HG02973 (cell line): Measurements from ENCODE around the gene ISG20L2.

Experiments used
- ATAC-seq: cut with Tn5 transposase; IDR thresholded peaks from one replicate; pipeline ENCODE4 v1.9.1; 2021; ENCODE audit warnings: moderate library complexity; ENCODE audit not compliant: unreplicated experiment

The ISG20L2 gene

GRCh38 chr1:156691665-156692440 is 36.7 kb downstream of the ISG20L2 start:
- ATAC-seq: no peak

DNA sequence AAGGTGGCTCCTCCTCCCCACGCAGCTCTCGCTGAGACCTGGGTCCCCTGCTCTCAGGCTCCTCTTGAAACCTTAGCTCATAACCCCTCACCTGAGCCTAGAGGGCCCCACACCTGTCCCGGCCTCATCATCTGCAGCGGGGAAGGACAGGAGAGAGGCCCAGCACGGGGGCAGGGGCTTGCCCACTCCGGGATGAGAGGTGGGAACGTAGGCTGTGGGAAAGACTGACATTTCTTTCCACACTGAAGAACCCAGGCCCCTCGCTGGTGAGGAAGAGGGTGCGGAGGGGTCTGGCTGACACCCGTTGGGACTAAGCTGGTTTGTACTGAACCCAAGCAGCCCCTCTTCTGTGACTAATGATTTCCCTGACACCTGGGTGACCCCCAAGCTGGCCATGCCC is 37.4 kb downstream of the ISG20L2 start:
- no peak for ATAC-seq

GRCh38 chr1:156690675-156691036 is 37.9 kb downstream of the ISG20L2 start:
- no peak for ATAC-seq

- ATAC-seq: no peak
These were observed 38.5 kb downstream of the ISG20L2 start for GRCh38 chr1:156689953-156690674.

GRCh38 chr1:156689035-156689952 is 39.3 kb downstream of the ISG20L2 start:
- ATAC-seq: no peak

DNA sequence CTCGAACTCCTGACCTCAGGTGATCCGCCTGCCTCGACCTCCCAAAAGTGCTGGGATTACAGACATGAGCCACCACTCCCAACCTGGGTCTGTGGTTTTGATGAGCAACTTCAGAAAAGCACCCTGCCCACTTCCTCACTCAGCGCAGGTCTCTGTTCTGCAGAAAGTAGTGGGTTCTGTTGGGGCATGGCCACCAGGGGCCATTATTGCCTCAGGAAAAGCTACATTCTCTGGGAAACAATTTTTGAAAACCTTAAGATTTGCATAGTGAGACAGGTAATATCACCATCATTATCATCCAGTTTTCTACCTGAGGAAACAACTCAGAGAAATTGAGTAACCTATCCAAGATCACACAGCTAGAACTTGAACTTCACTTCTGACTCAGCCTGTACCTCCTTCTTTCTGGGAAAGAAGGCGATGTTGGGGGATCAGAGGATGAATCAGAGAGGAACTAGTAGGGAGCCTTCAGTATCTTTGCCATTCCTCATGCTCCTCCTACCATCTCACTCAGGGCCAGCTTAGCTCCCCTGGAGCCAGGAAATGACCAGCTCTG is 44.3 kb downstream of the ISG20L2 start:
- no peak for ATAC-seq

GRCh38 chr1:156682166-156682890 is 46.2 kb downstream of the ISG20L2 start:
- no peak for ATAC-seq

DNA sequence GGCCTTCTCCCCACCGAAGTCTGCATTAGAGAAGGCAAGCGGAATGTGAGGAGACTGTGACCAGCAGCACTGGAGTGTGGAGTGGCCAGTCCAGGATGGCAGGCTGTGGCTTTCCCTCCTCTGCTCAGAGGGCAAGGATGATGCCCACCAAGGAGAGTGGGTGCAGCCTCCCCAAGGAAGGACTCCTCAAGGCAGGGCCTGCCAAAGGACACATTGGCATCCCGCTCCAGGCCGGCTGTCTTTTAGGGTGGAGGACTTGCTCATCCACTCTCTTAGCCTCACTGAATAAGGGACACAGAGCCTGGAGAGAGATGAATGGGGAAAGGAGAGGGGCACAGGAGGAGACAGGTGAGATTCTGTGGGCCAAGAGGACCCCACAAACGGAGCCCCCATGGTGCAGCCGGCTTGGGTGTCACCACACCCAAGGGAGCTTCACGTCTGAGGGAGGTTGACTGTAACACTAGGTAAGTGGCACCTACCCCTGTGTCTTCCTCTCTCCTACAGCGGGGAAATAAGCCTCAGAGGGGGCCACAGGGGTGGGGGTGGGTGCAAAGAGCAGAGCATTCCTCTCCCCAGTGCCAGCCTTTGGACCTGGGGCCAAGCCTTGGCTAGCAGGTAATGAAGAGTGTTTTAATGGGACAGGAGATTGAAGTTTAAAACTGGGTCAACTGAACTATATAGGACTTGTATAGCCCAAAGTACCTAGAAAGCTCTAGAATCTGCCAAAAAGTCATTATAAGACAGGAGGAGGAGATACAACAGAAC is 47.2 kb downstream of the ISG20L2 start:
- no peak for ATAC-seq

GRCh38 chr1:156680056-156680455 is 48.5 kb downstream of the ISG20L2 start:
- ATAC-seq: no peak

- no peak for ATAC-seq
These were observed 50.7 kb downstream of the ISG20L2 start for GRCh38 chr1:156677616-156678596.

GRCh38 chr1:156676820-156677615 is 51.5 kb downstream of the ISG20L2 start, which contains the start of gene NES:
Gene NES (minus strand): TSS chr1:156677407. CDS start chr1:156677264, 143 bp downstream.
- no peak for ATAC-seq

DNA sequence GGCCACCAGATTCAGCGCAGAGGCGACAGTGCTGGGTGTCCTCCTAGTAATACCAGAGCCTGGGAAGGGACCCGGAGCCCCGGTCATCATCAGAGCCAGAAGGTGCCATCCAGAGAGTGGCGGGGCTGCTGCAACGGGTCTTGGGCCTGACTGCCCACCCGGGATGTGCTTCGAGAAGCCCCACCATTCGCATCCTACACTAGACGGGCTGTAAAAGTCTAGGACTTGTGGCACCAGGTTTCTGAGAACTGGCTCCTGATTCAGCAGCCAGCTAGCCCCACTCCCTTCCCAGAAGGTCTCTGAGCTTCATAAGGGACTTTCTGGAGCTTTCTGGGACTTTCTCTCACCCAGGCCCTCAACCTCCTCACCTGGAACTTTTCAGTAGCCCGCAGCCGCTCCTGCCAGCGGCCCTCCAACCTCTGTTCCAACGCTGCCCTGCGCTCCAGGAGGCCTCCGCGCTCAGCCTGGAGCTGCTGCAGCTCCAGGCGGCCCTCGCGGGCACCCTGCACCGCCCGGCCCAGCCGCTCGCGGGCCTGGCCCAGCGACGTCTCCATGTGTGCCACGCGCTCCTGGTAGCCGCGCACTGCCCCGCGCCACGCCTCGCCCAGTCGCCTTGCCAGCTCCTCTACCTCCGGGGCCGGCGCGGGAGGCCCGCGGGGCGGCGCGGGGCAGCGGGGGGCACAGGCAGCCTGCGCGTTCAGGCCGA is 52.3 kb downstream of the ISG20L2 start:
- no peak for ATAC-seq

- no peak for ATAC-seq
These were observed 53.1 kb downstream of the ISG20L2 start for GRCh38 chr1:156675210-156676113.

GRCh38 chr1:156673387-156674121 is 55.0 kb downstream of the ISG20L2 start:
- no peak for ATAC-seq
